IPS-18a (cell line): Measurements from ENCODE around the gene DNASE1L2.

Source experiments
- H3K27ac ChIP-seq: one replicate; pipeline ENCODE4 v1.5.1; 2013; ENCODE audit warnings: low read length
- H3K27me3 ChIP-seq: one replicate; pipeline ENCODE4 v1.6.1; 2013; ENCODE audit warnings: mild to moderate bottlenecking, low read length; ENCODE audit not compliant: control insufficient read depth, insufficient read depth
- H3K36me3 ChIP-seq: one replicate; pipeline ENCODE4 v1.6.1; 2013; ENCODE audit warnings: low read depth, low read length; ENCODE audit not compliant: control insufficient read depth
- H3K4me1 ChIP-seq: one replicate; pipeline ENCODE4 v1.6.1; 2013; ENCODE audit warnings: low read depth, low read length; ENCODE audit not compliant: control insufficient read depth
- H3K4me3 ChIP-seq: one replicate; pipeline ENCODE4 v1.5.1; 2013; ENCODE audit warnings: low read length
- H3K9ac ChIP-seq: one replicate; pipeline ENCODE4 v1.6.1; 2013; ENCODE audit warnings: mild to moderate bottlenecking, low read length, moderate library complexity
- H3K9me3 ChIP-seq: one replicate; pipeline ENCODE4 v1.6.1; 2013; ENCODE audit warnings: low read depth, low read length; ENCODE audit not compliant: control insufficient read depth

DNASE1L2 gene

DNA sequence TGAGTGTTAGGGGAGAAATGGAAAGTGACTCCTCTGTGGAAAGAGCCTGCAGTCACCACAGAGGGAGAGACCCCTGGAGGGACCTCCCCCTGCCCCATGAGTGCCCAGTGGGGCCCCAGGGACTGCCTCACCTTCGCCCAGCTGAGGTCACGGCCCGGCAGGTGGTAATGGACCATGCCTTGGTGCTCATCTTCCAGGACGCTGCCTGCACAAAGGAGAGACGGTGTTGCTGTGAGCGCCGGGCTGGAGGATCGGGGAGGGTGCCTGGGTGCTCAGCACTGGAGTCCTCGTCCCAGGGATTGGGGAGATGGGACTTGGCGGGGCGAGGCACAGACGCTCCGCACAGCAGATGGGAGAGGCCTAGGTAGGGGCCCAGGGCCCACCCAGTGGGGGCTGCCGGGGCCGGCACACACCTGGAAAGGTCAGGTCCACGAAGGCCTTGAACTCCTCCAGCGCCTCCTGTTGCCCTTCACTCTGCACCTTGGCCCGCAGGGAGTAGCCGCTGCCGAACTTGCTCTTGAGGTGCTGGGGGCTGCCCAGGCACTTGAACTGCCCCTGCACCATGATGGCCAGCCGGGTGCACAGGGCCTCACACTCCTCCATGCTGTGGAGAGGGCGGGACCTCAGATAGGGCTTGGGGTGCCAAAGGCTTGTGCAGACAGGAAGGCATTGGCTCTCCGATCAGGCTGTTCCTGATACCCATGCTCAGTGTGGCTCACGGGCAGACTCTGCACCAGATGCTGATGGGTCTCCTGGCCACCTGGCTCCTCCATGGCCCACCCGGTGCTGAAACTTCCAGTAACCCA lies 41.4 kb downstream of the DNASE1L2 start:
- no peak overlapping the region for H3K4me3 ChIP-seq
- no peak overlapping the region for H3K9ac ChIP-seq
- H3K27me3 ChIP-seq, result no peaks in the 10 kb centered on the region
- H3K27ac ChIP-seq, result no peak overlapping the region
- H3K9me3 ChIP-seq, result no peaks in the 10 kb centered on the region
- no peaks in the 10 kb centered on the region for H3K4me1 ChIP-seq
- no peaks in the 10 kb centered on the region for H3K36me3 ChIP-seq

DNA sequence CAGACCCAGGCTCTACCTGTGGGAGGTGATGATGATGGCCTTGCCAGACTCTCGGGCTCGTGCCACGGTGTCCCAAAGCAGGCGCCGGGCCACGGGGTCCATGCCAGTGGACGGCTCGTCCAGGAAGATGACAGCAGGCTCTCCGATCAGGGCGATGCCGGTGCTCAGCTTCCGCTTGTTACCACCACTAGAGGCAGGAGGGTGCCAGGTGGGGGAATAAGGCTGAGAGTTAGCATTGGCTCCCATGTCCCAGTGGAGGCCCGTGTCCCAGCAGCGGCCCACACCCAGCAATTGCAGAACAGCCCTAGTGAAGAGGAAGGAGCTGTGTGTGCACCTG lies 42.0 kb downstream of the DNASE1L2 start:
- no peaks in the 10 kb centered on the region for H3K27me3 ChIP-seq
- H3K9ac ChIP-seq, result no peak overlapping the region
- no peaks in the 10 kb centered on the region for H3K4me1 ChIP-seq
- no peak overlapping the region for H3K4me3 ChIP-seq
- H3K36me3 ChIP-seq, result no peaks in the 10 kb centered on the region
- no peaks in the 10 kb centered on the region for H3K9me3 ChIP-seq
- H3K27ac ChIP-seq, result no peak overlapping the region

DNA sequence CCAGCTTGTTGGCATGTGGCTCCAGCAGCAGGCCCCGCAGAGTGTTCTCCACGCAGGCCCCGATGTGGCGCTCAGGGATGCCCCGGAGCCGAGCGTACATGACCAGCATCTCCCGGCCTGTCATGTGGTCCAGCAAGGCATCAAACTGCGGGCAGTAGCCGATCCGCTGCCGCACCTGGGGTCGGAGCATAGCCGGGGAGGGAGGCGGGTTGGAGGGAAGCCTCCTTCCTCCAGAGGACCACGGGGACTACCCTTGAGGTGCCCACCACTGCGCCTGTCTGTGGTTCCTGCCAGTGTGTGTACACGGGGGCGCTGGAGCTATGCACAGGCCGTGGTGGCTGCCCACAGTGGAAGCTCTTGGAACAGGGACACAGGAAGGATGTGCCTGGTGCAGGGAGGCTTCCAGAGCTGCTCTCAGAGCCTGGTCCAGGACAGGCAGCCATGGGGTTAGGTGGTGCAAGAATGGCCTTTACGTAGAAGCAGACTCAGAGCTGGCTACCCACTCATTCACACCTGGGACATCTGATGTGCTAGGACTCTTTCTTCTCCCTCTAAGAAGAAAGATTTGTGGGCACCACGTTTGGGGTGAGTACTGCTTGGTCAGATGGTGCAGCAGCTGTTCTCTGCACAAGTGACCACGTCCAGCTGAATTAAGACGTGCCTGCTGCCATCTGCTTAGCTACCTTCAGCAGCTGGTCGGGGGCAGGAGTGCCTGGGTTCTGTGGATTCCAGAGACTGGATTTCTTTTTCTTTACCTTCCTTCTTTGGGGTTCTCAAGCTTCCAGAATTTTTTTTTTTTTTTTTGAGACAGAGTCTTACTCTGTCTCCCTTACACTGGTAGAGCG lies 42.9 kb downstream of the DNASE1L2 start:
- Histone ChIP-seq H3K36me3 (no peaks in the 10 kb centered on the region), H3K4me3 (no peak overlapping the region), H3K4me1 (no peaks in the 10 kb centered on the region), H3K9ac (no peak overlapping the region), H3K27me3 (no peaks in the 10 kb centered on the region), H3K27ac (no peak overlapping the region), H3K9me3 (no peaks in the 10 kb centered on the region)

DNA sequence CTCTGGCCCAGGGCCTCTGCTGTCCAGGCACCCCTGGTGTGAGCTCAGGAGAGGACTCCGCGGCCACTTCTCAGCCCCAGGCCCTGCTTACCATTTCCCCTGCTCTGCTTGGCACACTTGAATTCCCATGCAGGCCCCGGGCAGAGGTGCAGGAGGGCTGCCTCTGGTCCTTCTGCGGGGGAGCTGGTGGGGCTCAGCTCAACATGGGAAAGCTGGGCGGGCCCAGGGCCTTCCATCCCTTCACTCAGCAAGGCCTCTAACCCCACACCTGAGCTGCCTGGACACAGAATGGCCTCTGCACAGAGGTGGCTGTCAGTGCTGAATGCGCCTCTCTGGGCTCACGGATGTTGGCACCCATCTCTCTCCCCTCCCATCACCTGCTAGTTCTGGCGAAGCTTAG lies 44.2 kb downstream of the DNASE1L2 start:
- H3K27me3 ChIP-seq, result no peaks in the 10 kb centered on the region
- H3K9me3 ChIP-seq, result no peaks in the 10 kb centered on the region
- no peak overlapping the region for H3K4me3 ChIP-seq
- H3K36me3 ChIP-seq, result no peaks in the 10 kb centered on the region
- H3K27ac ChIP-seq, result no peak overlapping the region
- H3K9ac ChIP-seq, result no peak overlapping the region
- H3K4me1 ChIP-seq, result no peaks in the 10 kb centered on the region

DNA sequence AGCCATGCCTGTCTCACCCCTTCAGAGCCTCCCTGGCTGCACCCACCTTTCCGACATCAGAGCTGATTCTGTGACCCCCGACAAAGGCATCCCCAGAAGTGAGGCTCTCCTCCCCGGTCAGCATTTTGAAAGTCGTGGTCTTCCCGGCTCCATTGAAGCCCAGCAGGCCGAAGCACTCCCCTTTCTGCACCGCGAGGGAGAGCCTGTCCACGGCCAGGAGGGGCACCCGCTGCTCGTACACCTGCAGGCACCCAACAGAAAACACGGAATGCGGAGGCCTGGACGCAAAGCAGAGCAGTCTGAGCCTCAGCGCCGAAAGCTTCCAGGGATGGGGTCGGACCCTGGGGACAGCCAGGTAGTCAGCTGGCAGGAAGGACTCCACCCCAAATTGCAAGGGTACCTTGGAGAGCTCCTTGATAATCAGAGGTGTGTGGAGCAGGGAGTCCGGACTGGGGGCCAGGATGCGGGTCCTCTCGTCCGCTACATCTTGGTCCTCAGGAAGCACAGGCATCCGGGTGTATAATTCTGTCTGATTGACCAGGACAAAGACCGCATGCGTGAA lies 44.8 kb downstream of the DNASE1L2 start:
- no peaks in the 10 kb centered on the region for H3K27me3 ChIP-seq
- no peaks in the 10 kb centered on the region for H3K4me1 ChIP-seq
- no peak overlapping the region for H3K27ac ChIP-seq
- no peaks in the 10 kb centered on the region for H3K36me3 ChIP-seq
- no peaks in the 10 kb centered on the region for H3K9me3 ChIP-seq
- H3K4me3 ChIP-seq, result no peak overlapping the region
- H3K9ac ChIP-seq, result no peak overlapping the region

DNA sequence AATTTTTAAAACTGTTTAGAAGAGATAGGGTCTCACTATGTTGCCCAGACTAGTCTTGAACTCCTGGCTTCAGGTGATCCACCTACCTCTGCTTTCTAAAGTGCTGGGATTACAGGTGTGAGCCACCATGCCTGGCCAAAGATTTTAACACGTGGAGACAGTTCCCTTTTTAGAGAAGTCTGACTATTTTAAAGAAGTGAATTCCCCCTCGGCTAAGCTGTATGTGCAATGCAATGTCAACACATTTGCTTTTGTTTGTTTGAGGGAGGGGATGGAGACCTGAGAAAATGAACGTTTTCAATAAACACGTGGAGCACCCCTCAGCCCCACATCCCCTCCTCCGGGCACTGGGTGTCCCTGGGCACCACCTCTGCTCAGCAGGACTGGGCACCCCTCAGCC lies 46.0 kb downstream of the DNASE1L2 start:
- Histone ChIP-seq H3K4me3 (no peak overlapping the region), H3K27me3 (no peaks in the 10 kb centered on the region), H3K9ac (no peak overlapping the region), H3K27ac (no peak overlapping the region), H3K36me3 (no peaks in the 10 kb centered on the region), H3K4me1 (no peaks in the 10 kb centered on the region), H3K9me3 (no peaks in the 10 kb centered on the region)

DNA sequence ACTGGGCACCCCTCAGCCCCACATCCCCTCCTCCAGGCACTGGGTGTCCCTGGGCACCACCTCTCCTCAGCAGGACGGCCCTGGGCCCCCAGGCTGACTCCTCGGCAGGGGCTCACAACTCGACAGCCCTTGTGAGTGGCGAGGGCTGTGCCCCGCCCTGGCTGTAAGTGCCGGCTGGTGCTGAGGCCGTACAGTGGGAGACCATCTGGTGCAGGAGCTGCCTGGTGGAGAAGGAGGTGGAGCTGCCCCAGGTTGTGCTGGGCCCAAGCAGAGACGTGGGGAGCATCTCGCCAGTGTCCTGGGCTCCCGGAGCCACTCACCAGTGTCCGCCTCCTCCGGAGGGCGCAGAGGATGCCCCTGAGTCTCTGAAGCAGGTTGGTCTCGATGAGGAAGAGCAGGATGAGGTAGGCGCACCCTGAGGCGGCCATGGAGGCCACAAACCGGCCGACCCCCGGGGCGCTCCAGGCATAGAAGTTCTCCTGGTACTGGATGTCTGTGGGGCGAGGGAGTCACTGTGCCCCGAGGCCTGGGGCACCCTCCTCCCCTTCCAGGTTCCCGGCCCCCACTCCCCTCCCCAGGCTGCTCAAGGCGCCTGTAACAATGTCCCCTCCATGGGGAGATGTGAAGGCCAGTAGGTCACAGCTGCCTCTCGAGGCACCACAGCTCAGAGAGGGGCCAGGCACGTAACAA lies 46.8 kb downstream of the DNASE1L2 start:
- Histone ChIP-seq H3K9ac (no peak overlapping the region), H3K4me3 (no peak overlapping the region), H3K4me1 (no peaks in the 10 kb centered on the region)

DNA sequence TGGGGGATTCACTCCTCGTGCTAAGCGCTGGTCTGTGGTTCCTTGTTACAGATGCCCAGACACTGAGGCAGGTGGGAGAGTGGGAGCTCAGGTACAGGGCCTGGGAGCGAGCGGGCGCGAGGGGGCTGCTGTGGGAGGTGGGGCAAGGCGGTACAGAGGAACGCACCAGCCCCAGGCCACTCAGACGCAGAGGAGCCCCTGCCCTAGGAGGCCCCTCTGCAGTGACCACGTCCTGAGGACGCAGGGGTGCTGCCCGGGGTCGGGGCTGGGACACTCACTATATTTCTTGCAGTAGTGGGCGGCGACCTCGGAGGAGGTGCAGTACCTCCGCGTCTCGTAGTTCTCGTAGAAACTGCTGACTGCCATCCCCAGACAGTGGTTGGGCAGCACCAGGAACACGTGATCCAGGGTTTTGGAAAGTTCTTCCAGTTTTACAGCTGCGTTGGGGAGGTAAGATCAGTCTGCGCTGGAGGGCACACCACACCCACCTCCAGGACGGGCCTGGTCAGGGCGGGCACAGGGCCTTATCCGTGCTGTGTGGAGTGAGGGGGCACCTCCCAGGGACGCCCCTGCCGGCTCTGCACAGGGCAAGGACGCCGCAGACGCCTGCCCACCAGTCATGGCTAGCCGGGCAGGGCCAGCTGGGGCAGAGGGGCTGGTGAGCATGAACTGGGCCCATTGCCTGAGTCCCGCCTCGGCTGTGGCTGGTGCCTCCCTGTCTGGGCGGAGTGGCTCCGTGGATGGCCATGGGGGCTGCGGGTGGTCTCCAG lies 47.9 kb downstream of the DNASE1L2 start:
- Histone ChIP-seq H3K4me3 (no peak overlapping the region), H3K27me3 (no peaks in the 10 kb centered on the region), H3K9me3 (no peaks in the 10 kb centered on the region), H3K9ac (no peak overlapping the region), H3K27ac (no peak overlapping the region), H3K36me3 (no peaks in the 10 kb centered on the region), H3K4me1 (no peaks in the 10 kb centered on the region)

More for the DNA sequence above, 46.8 kb downstream of the DNASE1L2 start:
- H3K9me3 ChIP-seq, result no peaks in the 10 kb centered on the region
- H3K36me3 ChIP-seq, result no peaks in the 10 kb centered on the region
- H3K27ac ChIP-seq, result no peak overlapping the region
- H3K27me3 ChIP-seq, result no peaks in the 10 kb centered on the region

DNA sequence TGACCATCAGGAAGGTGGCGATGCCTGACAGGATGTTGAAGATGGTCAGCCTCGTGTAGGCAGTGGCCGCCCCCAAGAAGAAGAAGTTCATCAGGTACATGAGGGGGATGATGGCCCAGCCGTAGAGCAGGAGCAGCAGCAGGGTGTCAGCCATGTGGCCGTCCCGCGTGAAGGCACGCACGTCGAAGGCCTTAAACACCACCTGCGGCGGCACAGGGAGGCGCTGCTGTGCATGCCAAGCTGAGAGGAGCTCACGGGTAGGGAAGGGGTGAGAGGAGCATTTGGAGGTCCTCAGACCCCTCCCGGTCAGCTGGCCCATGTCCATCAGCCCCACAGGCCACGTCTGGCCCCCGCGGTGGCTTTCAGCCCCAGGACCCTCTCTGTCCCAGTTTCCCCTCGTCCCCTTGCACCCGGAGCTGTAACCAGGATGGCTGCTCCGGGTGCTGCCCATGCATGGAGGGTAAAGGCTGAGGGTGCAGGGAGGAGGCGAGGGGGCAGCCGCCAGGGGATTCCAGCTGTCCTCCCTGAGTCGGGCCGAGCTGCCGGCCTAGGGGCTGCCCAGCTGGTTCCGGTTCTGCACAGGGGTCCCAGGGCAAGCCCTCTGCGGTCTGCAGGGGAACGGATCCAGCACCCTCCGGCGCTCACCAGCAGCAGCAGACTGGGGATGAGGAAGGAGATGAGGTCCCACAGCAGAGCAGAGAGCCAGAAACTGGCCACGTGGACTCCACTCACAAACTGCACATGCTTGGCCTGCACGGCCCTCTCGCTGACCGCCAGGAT lies 48.7 kb downstream of the DNASE1L2 start:
- H3K27ac ChIP-seq, result no peak overlapping the region
- no peaks in the 10 kb centered on the region for H3K4me1 ChIP-seq
- H3K27me3 ChIP-seq, result no peaks in the 10 kb centered on the region
- no peak overlapping the region for H3K4me3 ChIP-seq
- no peaks in the 10 kb centered on the region for H3K36me3 ChIP-seq
- no peak overlapping the region for H3K9ac ChIP-seq
- H3K9me3 ChIP-seq, result no peaks in the 10 kb centered on the region

DNA sequence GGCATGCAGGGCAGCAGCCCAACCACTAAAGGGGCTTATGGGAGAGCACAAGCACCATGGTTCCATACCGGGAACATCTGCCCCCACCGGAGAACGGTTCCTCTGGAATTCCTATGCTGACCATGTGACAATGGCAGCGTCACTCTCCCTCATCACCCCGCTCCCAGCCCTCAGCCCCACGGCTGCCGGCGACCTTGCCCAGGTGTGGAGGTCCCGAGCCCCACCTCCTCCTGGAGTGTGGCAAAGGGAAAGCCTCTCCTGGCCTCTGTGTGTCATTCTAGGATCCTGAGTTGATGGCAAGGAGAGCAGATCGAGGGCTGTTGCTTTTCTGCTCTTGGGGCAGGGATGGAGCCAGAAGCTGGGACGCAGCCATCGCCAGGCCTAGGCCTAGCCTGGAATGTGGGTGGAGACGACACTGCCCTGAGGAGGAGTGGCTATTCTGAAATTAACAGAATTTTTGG lies 49.5 kb downstream of the DNASE1L2 start:
- Histone ChIP-seq H3K27ac (no peak overlapping the region), H3K9ac (no peak overlapping the region), H3K9me3 (no peaks in the 10 kb centered on the region), H3K27me3 (no peaks in the 10 kb centered on the region), H3K4me1 (no peaks in the 10 kb centered on the region), H3K4me3 (no peak overlapping the region), H3K36me3 (no peaks in the 10 kb centered on the region)
